IMR-90 (cell line): ENCODE data around the gene GCNT4. TPM values are rescaled to one million over a fixed set of nuclear protein-coding genes. Genes with fewer than 3 reads are reported as not detected.

Experiments used
- ATAC-seq: fragments of 200-7000 bp; cut with Tn5 transposase; 2 replicates; pipeline ENCODE4 v1.9.1; 2020; ENCODE audit warnings: low read depth, mild to moderate bottlenecking, moderate library complexity
- BruUV-seq: library from RNA; stranded (reverse); fragments of 400-500 nt; replicated peaks from 2 replicates; lab custom pipeline; 2021; lab: Mats Ljungman, UMichigan
- CTCF ChIA-PET: fragments of 300-600 bp; formaldehyde crosslinking; extraction: SDS; loops from one replicate; lab custom pipeline; 2021; ENCODE audit warnings: antibody characterized with exemption; lab: Yijun Ruan, JAX
- POLR2A ChIA-PET: fragments of 300-600 bp; sonication (Branson Sonifier 250); formaldehyde crosslinking; loops from one replicate; lab custom pipeline; 2022; ENCODE audit warnings: antibody characterized with exemption; ENCODE audit not compliant: unreplicated experiment; lab: Charles Lee
- DNase-seq: peaks from one replicate; pipeline ENCODE4 v3.0.0; 2013
- H2AFZ ChIP-seq: replicated peaks from 2 replicates; pipeline ENCODE3; 2013; ENCODE audit warnings: low read length, mild to moderate bottlenecking; ENCODE audit not compliant: poor library complexity
- H2AK5ac ChIP-seq: 2 replicates; pipeline ENCODE4 v1.6.1; 2013; ENCODE audit warnings: low read depth, low read length, inconsistent platforms
- H2AK9ac ChIP-seq: replicated peaks from 2 replicates; pipeline ENCODE3; 2013; ENCODE audit warnings: mild to moderate bottlenecking, low read depth, low read length, moderate library complexity; ENCODE audit not compliant: poor library complexity
- H2BK120ac ChIP-seq: 2 replicates; pipeline ENCODE4 v1.6.1; 2013; ENCODE audit warnings: low read depth, low read length, inconsistent platforms
- H2BK15ac ChIP-seq: 3 replicates; pipeline ENCODE4 v1.6.1; 2013; ENCODE audit warnings: low read depth, low read length, inconsistent platforms
- H2BK20ac ChIP-seq: 2 replicates; pipeline ENCODE4 v1.6.1; 2013; ENCODE audit warnings: low read depth, mild to moderate bottlenecking, inconsistent platforms, low read length, moderate library complexity
- H2BK5ac ChIP-seq: 2 replicates; pipeline ENCODE4 v1.6.1; 2013; ENCODE audit warnings: mild to moderate bottlenecking, low read depth, low read length, inconsistent platforms; ENCODE audit not compliant: poor library complexity, severe bottlenecking
- H3K14ac ChIP-seq: replicated peaks from 2 replicates; pipeline ENCODE4 v1.6.1; 2013; ENCODE audit warnings: low read depth, low read length, inconsistent platforms
- H3K18ac ChIP-seq: 2 replicates; pipeline ENCODE4 v1.6.1; 2013; ENCODE audit warnings: low read depth, low read length, control low read depth
- H3K23ac ChIP-seq: 2 replicates; pipeline ENCODE4 v1.6.1; 2013; ENCODE audit warnings: low read depth, low read length, inconsistent platforms
- H3K27ac ChIP-seq: 2 replicates; pipeline ENCODE4 v1.5.1; 2013; ENCODE audit warnings: mild to moderate bottlenecking, control low read depth, low read length; ENCODE audit not compliant: insufficient read depth
- H3K27me3 ChIP-seq: 2 replicates; pipeline ENCODE4 v1.6.1; 2013; ENCODE audit warnings: low read length; ENCODE audit not compliant: control insufficient read depth, insufficient read depth
- H3K36me3 ChIP-seq: 2 replicates; pipeline ENCODE4 v1.6.1; 2013; ENCODE audit warnings: low read length, mixed read lengths; ENCODE audit not compliant: control insufficient read depth, insufficient read depth
- H3K4ac ChIP-seq: 2 replicates; pipeline ENCODE4 v1.6.1; 2013; ENCODE audit warnings: low read depth, low read length, inconsistent platforms
- H3K4me1 ChIP-seq: 2 replicates; pipeline ENCODE4 v1.6.1; 2013; ENCODE audit warnings: low read length, mixed read lengths; ENCODE audit not compliant: control insufficient read depth, insufficient read depth
- H3K4me2 ChIP-seq: 2 replicates; pipeline ENCODE4 v1.6.1; 2013; ENCODE audit warnings: low read depth, mild to moderate bottlenecking, control low read depth, low read length, moderate library complexity
- H3K4me3 ChIP-seq: 2 replicates; pipeline ENCODE4 v1.5.1; 2013; ENCODE audit warnings: low read depth, mild to moderate bottlenecking, control low read depth, low read length, moderate library complexity; ENCODE audit not compliant: insufficient read depth
- H3K56ac ChIP-seq: 2 replicates; pipeline ENCODE4 v1.6.1; 2013; ENCODE audit warnings: low read length, inconsistent platforms; ENCODE audit not compliant: insufficient read depth; ENCODE audit errors: extremely low read depth
- H3K79me1 ChIP-seq, 2 experiments: 2 replicates each; pipeline ENCODE4 v1.6.1; 2013; ENCODE audit warnings: low read length in 2 of 2, inconsistent platforms in 1 of 2, low read depth in 1 of 2
- H3K9ac ChIP-seq: 2 replicates; pipeline ENCODE4 v1.6.1; 2013; ENCODE audit warnings: low read depth, low read length, control low read depth
- H3K9me1 ChIP-seq: 2 replicates; pipeline ENCODE4 v1.6.1; 2013; ENCODE audit warnings: low read length, inconsistent platforms; ENCODE audit not compliant: insufficient read depth
- H3K9me3 ChIP-seq: 2 replicates; pipeline ENCODE4 v1.6.1; 2013; ENCODE audit warnings: low read length; ENCODE audit not compliant: control insufficient read depth, insufficient read depth
- H4K20me1 ChIP-seq: 2 replicates; pipeline ENCODE4 v1.6.1; 2013; ENCODE audit warnings: low read length, inconsistent platforms; ENCODE audit not compliant: insufficient read depth
- H4K5ac ChIP-seq: 2 replicates; pipeline ENCODE4 v1.6.1; 2013; ENCODE audit warnings: mild to moderate bottlenecking, low read depth, low read length, control low read depth
- H4K8ac ChIP-seq, 2 experiments: 2 replicates each; pipeline ENCODE4 v1.6.1; 2013; ENCODE audit warnings: low read depth in 2 of 2, low read length in 2 of 2, control low read depth in 1 of 2, inconsistent platforms in 1 of 2
- H4K91ac ChIP-seq: 2 replicates; pipeline ENCODE4 v1.6.1; 2013; ENCODE audit warnings: low read depth, low read length, inconsistent platforms; ENCODE audit not compliant: insufficient read depth
- BHLHE40 ChIP-seq: fragments of 150-350 bp; IDR thresholded peaks from 2 replicates; pipeline ENCODE4 v1.6.1; 2016; ENCODE audit warnings: mild to moderate bottlenecking, low read depth, low read length
- CHD1 ChIP-seq: IDR thresholded peaks from 2 replicates; pipeline ENCODE4 v1.6.1; 2012; ENCODE audit warnings: low read depth, low read length, improper control_type of control experiment
- ELK1 ChIP-seq: fragments of 150-350 bp; IDR thresholded peaks from 2 replicates; pipeline ENCODE4 v1.6.1; 2016; ENCODE audit warnings: low read depth, mild to moderate bottlenecking, low read length, moderate library complexity, borderline replicate concordance
- FOS ChIP-seq: fragments of 150-350 bp; IDR thresholded peaks from 2 replicates; pipeline ENCODE4 v1.6.1; 2016; ENCODE audit warnings: low read depth, low read length
- MAZ ChIP-seq: IDR thresholded peaks from 2 replicates; pipeline ENCODE4 v1.6.1; 2012; ENCODE audit warnings: low read depth, mild to moderate bottlenecking, low read length, improper control_type of control experiment, moderate library complexity, borderline replicate concordance
- MXI1 ChIP-seq: IDR thresholded peaks from 2 replicates; pipeline ENCODE4 v1.6.1; 2012; ENCODE audit warnings: low read depth, mild to moderate bottlenecking, low read length, moderate library complexity, borderline replicate concordance
- NFE2L2 ChIP-seq: fragments of 150-350 bp; IDR thresholded peaks from 2 replicates; pipeline ENCODE4 v1.6.1; 2016; ENCODE audit warnings: low read depth, mild to moderate bottlenecking, low read length
- POLR2A ChIP-seq: IDR thresholded peaks from 2 replicates; pipeline ENCODE4 v1.6.1; 2012; ENCODE audit warnings: mild to moderate bottlenecking, low read depth, low read length
- RAD21 ChIP-seq: IDR thresholded peaks from 2 replicates; pipeline ENCODE4 v1.6.1; 2012; ENCODE audit warnings: low read length, improper control_type of control experiment
- RFX5 ChIP-seq: IDR thresholded peaks from 2 replicates; pipeline ENCODE4 v1.8.0; 2012; ENCODE audit warnings: low read depth, mild to moderate bottlenecking, low read length, moderate library complexity
- SMC3 ChIP-seq: fragments of 150-350 bp; IDR thresholded peaks from 2 replicates; pipeline ENCODE4 v1.6.1; 2016; ENCODE audit warnings: low read depth, mild to moderate bottlenecking, antibody characterized with exemption, low read length, moderate library complexity
- WGBS, 2 experiments: methylation state at CpG; one replicate each; pipeline versions ENCODE4 v1.1.5 to v1.1.7; 2013; ENCODE audit warnings: missing lambda C conversion rate in 2 of 2; ENCODE audit not compliant: insufficient read length in 1 of 2; ENCODE audit errors: extremely low coverage in 2 of 2; 5-methylcytosine and 5-hydroxymethylcytosine counted together
- dilution Hi-C: fragments of 300-500 bp; cut with HindIII; formaldehyde crosslinking; loops from one replicate; pipeline ENCODE4 v1.14.3; 2018; ENCODE audit warnings: low sequenced_read_pairs; ENCODE audit not compliant: unreplicated experiment
- in situ Hi-C: fragments of 300-500 bp; cut with MboI; formaldehyde crosslinking; loops from 3 replicates; pipeline ENCODE4 v1.14.3; 2019; ENCODE audit warnings: low sequenced_read_pairs, inconsistent platforms, mixed read lengths
- intact Hi-C: fragments of 100-400 bp; cut with micrococcal nuclease; formaldehyde crosslinking; loops from 2 replicates; pipeline ENCODE4 v1.10.0; 2022
- polyA plus RNA-seq, 3 experiments: library from polyadenylated mRNA; depleted of rRNA; stranded (reverse); fragments of >200 nt; gene quantifications; 2 replicates each; pipeline ENCODE4 v1.2.3, GENCODE V29; 2012; ENCODE audit warnings: low replicate concordance in 1 of 3
- total RNA-seq: library from RNA; depleted of rRNA; stranded (reverse); fragments of >200 nt; gene quantifications from 2 replicates; pipeline ENCODE4 v1.2.3, GENCODE V29; 2012
- TF ChIP-seq, protein P1 (sequence below): conservative IDR thresholded peaks from 2 replicates; pipeline ENCODE4 v1.5.1; 2012; ENCODE audit warnings: mild to moderate bottlenecking, low read depth, low read length, improper control_type of control experiment
- TF ChIP-seq, protein P2 (sequence below): fragments of 150-350 bp; IDR thresholded peaks from 2 replicates; pipeline ENCODE4 v1.6.1; 2017; ENCODE audit warnings: mild to moderate bottlenecking, antibody characterized with exemption, low read length, low read depth

GCNT4 gene
- total and polyA plus RNA-seq, 2 of the 4 experiments (the other 2 are of a cell fraction), result 0.46 to 1.8 TPM

GRCh38 chr5:75016896-75017295 is 35.5 kb downstream of the GCNT4 start:
- intact Hi-C loops (no loop called here), in situ Hi-C loops (no loop called here), dilution Hi-C loops (no loop called here)
- Histone ChIP-seq H4K20me1 (no peaks in the 10 kb centered on the region), H2BK20ac (no peak overlapping the region), H3K9me3 (0 out of 2 replicates have a peak, but pooled peaks cover 2% of the 10 kb centered on the region), H2AFZ (no peak overlapping the region), H3K27me3 (no peaks in the 10 kb centered on the region), H3K23ac (no peak overlapping the region), H3K79me1 (no peaks in the 10 kb centered on the region), H3K9me1 (no peaks in the 10 kb centered on the region), H2BK120ac (no peak overlapping the region), H3K4me1 (0 out of 2 replicates have a peak, but pooled peaks cover 2% of the 10 kb centered on the region), H3K9ac (no peak overlapping the region), H2AK9ac (no peak overlapping the region), H3K36me3 (no peaks in the 10 kb centered on the region), H4K91ac (no peak overlapping the region), H3K18ac (no peak overlapping the region), H4K5ac (no peak overlapping the region), H2BK15ac (no peak overlapping the region), H3K4ac (no peak overlapping the region), H3K27ac (no peak overlapping the region), H2AK5ac (no peak overlapping the region), H3K14ac (no peak overlapping the region), H2BK5ac (no peak overlapping the region), H3K4me3 (no peak overlapping the region), H3K56ac (no peak overlapping the region), H4K8ac (no peak overlapping the region), H3K4me2 (no peak overlapping the region)
- ChIA-PET CTCF (no interaction called here), POLR2A (no interaction called here)
- no CpG with 5 or more reads among the region's 3 CpGs for WGBS, 2 experiments
- ATAC-seq (no peak), DNase-seq (no peak)
- BruUV-seq, result no TSS peak
- TF ChIP-seq SMC3 (no peak), POLR2A (no peak), FOS (no peak), CHD1 (no peak), NFE2L2 (no peak), RAD21 (no peak), MAZ (no peak), ELK1 (no peak), RFX5 (no peak), BHLHE40 (no peak), MXI1 (no peak)
- TF ChIP-seq, protein P1, sequence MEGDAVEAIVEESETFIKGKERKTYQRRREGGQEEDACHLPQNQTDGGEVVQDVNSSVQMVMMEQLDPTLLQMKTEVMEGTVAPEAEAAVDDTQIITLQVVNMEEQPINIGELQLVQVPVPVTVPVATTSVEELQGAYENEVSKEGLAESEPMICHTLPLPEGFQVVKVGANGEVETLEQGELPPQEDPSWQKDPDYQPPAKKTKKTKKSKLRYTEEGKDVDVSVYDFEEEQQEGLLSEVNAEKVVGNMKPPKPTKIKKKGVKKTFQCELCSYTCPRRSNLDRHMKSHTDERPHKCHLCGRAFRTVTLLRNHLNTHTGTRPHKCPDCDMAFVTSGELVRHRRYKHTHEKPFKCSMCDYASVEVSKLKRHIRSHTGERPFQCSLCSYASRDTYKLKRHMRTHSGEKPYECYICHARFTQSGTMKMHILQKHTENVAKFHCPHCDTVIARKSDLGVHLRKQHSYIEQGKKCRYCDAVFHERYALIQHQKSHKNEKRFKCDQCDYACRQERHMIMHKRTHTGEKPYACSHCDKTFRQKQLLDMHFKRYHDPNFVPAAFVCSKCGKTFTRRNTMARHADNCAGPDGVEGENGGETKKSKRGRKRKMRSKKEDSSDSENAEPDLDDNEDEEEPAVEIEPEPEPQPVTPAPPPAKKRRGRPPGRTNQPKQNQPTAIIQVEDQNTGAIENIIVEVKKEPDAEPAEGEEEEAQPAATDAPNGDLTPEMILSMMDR, result no peak
- TF ChIP-seq, protein P2, sequence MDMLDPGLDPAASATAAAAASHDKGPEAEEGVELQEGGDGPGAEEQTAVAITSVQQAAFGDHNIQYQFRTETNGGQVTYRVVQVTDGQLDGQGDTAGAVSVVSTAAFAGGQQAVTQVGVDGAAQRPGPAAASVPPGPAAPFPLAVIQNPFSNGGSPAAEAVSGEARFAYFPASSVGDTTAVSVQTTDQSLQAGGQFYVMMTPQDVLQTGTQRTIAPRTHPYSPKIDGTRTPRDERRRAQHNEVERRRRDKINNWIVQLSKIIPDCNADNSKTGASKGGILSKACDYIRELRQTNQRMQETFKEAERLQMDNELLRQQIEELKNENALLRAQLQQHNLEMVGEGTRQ, result no peak
